GM18861 (cell line): ENCODE measurements around the gene RGS6.

ENCODE experiments used
- ATAC-seq: cut with Tn5 transposase; IDR thresholded peaks from one replicate; pipeline ENCODE4 v1.9.1; 2021; ENCODE audit not compliant: unreplicated experiment

Gene RGS6

DNA sequence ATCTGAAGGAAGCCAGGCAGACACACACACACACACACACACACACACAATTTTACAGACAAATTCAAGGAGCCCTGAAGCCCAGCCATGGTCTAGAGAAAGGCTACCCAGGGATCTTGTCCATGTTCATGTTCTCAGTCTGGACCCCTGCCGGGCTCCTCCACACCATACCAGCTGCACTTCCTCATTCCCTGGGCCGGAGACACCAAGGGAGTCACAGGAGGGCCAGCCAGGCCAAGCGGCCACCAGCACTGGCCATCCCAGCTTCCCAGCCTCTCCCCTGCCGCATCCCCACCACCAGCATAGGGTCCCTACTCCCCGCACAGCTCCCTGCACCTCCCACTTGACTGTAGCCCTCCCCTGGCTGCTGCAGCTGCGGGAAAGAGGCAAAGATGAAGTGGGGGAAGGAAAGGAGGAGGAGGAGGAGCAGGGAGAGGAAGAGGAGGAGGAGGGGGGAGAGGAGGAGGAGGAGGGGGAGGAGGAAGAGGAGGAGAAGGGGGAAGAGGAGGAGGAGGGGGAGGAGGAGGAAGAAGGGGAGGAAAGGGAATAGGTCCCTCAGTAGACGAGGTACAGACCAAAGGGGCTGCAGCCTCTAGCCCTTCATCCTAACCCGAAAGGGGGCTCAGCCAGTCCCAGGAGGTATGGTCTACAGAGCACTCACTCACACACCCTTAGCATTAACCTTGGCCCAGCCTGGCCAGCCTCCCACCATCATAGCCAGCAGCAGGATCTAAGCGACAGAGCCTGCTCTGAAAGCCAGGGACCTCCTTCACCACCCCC, 668.5 kb downstream of the RGS6 start:
- no peak for ATAC-seq

DNA sequence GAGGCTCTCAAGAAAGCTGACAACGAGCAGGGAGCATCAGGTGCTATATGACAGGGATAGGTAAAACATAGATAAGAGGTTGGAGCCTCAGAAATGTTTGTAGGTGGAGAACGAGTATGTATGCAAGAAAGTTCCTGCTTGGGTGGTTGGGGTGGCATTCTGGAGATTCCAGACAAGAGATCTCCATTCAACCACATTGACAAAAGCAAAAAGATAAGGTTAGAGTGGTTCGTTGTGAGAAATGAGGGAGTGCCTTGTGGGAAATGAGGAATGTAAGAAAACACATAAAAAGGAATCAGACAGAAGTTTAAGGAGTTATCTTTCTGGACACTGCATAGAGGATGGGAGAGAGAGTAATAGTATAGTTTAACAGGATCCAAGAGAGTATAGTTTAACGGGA, 671.4 kb downstream of the RGS6 start:
- no peak for ATAC-seq

DNA sequence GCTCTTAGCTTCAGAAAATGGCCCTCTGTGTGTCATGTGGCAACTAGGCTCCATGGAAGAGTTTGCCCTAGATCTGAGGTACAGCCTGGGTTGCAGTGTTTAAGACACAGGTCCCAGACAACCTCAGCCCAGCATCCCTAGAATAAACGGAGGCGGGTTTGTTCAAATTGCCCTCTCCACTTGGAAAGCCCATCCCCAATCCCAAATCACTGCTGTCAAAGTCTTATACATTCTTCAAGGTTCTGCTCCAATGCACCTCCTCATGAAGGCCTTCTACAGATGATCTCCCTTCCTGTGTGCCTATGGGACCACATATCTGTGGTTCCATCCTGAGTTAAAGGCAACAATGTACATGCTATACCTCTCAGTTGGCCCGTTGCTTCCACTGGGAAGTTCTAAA, 671.9 kb downstream of the RGS6 start:
- no peak for ATAC-seq

DNA sequence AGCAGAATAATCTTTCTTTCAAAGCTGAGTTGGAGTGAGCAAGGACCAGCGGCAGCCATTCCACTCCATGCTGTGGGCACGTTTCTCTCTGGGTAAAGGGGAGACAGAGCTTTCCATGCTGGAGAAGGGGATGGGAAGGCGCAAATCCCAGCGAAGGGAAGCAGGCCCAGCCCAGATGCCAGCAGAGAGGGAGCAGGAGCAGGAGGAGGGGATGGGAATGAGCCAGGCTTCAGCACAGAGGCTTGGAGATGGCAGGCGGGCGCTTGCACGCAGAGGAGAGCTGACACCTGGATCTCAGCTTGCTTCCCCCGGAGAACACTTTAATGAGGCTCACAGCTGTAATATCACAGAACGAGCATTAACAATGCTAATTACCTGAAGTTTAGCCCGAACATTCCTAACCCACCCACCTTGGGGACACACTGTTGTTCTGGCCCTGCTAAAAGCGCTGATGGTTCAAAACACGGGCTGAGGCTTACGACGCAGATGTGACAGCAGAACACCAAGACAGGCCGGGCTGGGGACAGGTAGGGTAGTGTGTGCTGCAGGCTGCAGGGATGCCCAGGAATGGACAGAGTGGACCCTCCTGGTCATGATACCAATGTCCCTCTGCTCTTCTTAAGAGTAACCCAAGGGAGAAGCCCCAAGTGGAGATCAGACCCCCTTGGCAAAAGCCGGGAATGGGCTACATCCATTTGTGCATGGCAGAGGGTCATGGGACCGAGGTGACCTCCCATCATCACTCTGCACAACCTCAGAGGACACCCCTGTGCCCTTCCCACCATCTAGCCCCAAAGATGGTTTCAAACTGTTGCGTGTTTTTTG, 673.1 kb downstream of the RGS6 start:
- no peak for ATAC-seq

DNA sequence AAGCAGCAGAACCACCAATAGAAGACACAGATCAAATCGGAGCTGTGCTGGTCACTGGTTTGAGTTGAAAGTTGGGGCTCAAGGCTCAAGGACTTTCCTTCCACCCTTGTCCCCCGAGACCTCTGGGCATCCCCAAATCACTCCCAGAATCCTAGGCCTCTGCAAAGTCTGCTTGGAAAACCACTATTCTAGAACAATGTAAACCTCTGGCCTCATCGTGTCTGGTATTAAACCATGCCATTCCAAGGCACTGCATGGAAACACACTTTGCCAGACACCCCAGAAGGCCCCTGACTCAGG, 673.6 kb downstream of the RGS6 start:
- no peak for ATAC-seq

DNA sequence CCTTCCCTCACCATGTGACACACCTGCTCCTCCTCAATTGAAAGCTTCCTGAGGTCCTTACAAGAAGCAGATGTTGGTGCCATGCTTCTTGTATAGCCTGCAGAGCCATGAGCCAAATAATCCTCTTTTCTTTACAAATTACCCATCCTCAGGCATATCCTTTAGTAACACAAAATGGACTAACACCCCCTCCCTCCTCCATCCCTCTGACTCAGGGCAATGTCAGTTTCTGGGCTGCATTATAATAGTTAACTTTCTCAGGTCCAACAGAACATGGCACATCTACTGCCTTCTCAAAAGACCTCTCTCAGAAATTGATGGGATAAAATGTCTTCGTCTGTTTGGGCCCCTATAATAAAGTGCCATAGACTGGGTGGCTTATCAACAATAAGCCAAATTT, 674.6 kb downstream of the RGS6 start:
- no peak for ATAC-seq

DNA sequence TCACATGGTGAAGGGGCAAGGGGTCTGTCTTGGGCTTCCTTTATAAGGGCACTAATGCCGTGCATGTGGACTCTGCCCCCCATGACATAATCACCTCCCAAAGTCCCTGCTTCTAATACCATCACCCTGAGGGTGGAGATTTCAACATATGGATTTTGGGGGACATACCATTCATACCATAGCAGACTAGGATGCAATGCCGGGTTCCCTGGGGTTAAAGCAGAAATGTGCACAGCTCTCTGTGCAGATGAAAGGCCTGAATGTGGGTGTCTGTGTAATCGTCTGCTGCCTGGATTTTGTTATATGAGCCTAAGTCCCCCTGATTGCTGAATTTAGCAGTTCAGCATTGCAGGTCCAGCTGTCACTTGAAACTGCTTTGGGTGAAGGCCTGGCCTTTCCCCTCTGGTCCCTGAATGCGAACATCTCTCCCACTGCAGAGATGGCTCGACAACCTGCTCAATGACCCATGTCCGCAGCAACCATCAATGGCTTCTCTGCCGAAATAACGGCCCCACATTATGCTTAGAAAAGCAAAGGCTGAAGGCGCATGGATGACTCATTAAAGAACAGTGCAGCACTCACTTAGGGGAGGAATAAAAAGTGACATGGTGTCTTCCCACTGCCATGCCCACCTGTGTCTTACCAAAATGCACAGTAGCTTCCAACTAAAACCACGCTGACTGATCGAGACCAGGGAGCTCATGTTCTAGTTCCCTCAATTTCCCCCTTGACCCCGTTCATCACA, 675.3 kb downstream of the RGS6 start:
- no peak for ATAC-seq

DNA sequence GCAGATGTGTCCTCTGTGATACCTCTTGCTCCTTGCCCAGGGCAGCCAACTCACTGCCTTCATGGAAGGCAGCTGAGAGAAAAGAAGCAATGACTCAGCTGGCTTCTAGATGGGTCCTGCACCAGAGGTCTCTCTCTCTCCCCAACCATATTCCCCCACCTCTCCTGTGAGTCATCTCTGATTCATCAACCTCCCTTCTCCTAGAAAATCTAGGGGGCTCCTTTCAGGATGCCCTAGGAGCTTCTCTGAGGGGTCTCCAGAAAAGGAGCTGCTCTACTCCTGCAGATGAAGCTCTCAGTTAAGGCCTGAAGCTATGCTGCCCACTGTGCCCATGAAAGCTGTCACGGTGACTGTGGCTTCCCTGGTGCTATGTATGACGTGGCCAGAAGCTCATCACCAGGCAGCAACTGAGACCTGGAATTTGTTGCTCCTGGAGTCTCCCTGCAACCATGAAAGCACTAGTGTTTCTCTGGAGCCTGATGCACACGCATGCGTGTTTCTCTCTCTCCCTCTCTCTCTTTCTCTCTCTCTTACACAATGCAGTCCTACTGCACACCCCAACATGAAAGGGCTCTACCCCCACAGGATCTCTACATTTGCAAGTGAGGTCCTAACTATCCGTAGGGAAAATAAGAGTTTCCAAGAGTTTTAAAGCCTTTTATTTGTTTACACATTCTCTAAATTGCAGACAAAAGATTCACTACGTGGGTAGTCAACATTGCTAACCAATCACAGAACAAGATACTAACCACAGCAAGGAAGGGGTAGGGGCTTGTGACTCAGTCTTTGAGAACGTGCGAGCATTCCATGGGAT, 676.4 kb downstream of the RGS6 start:
- no peak for ATAC-seq

DNA sequence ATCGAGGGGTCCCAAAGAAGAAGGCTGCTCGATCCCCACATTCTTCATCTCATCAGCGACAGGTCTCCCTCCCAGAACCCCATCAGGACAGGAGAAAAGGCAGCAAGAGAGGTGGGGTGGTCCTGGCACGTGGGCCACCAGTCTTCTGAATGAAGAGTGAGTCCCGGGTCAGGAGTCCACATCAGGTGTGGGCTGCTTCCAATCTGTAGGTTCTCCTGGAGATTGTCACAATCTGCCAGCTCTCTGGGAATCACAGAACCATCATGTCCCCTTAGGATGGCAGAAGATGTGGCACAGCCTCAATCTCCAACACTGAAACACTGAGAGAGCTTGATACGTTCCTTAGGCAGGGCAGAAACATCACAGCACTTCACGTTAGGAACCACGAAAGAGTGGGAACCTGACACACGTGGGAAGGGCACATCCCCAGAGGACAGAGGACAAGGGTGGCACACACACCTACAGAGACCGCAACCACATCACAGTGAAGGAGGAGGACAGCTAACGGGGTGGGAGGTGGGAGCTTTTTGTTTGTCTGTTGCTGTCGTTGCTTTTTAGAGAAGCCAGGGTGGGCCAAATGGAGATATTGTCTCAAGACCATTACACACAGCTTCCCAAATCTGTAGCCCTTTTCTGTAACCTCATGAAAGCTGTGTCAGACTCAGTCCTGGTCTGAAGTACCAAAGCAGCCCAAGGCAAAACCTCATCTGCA, 677.1 kb downstream of the RGS6 start:
- ATAC-seq, result no peak

DNA sequence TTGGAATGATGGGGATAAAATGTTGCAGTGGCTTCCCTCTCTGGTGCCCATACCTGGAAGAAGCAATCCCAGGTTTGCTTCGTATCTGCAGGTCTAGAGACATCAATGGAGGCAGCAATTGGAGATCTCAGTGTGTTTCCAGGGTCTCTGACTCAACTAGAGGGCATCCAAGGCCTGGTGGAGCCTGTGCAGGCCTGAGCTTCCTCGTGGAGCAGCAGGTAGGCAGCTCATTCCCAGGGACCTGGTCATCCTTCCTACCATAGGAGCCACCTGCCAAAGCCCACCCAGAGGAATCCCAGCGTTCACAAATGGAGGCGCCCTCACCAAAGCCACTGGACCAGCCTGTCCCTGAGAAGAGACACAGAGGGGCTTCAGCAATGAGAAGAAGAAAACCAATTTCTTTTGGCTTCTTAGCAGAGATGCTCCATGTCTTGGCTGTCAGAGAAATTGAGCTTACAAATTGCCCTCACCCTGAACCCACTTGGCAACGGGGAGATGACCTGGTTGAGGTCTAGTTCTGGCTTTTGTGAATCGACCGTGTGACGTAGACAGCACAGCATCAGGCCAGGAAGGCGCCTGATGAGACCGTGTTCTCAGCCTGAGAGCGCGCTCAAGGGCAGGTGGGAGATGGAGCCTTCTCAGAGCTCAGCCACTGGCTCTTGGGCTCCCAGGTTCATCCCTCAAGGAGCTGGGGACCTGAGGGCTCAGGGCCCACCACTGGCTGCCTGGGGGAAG, 678.0 kb downstream of the RGS6 start:
- no peak for ATAC-seq

DNA sequence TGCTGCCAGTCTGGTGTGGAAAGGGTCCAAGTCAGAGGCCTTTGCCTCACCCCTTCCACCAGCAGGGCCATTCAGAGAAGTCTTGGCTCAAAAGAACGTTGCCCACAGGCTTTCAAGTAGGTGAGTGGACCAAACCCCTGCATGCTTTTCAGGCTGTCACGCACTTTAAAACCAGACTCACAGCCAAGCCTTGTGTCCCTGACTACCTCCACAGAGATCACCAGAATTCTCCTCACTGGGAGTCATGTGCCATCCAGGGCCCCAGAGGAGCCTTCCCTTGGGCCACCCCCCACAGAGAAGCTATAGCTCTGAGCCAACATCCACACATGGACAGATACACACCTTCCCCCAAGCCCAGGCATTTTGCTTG, 678.6 kb downstream of the RGS6 start:
- no peak for ATAC-seq

DNA sequence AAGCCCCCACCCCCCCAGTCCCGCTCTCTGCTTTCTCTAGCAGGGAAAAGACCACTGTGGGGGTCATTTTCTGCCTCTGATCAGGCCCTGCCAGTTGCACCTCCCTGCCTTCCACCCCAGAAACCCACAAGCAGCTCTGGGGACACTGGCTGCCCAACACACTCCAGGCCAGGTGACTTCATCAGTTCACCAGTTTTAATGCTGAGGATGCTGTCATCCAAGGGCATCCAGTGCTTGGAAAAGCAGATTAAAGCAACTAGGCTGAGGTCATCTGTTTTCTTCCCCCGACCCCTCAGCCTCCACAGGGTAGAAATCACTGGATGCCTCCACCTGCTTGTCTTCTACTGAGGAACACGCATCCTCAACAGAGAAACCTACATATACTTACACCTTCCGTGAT, 679.3 kb downstream of the RGS6 start:
- ATAC-seq, result no peak

DNA sequence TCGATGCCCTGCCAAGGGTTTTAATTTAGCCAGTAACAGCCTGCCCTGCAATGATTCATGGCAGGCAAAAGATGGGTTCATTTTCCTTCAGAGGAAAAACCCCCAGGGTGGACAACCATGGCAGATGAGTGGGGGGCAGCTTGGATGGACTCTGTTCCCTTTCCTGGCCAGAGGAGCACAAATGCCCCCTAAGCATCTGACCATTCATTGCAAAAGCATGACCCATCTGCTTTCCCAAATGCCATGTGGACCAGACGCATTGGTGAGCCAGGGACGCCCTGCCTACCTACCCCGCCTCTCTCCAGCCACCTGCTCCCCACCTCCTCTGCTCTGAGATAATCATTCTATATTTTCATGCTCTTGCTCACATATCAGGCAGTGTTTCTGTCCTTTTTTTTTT, 679.8 kb downstream of the RGS6 start:
- ATAC-seq, result no peak

DNA sequence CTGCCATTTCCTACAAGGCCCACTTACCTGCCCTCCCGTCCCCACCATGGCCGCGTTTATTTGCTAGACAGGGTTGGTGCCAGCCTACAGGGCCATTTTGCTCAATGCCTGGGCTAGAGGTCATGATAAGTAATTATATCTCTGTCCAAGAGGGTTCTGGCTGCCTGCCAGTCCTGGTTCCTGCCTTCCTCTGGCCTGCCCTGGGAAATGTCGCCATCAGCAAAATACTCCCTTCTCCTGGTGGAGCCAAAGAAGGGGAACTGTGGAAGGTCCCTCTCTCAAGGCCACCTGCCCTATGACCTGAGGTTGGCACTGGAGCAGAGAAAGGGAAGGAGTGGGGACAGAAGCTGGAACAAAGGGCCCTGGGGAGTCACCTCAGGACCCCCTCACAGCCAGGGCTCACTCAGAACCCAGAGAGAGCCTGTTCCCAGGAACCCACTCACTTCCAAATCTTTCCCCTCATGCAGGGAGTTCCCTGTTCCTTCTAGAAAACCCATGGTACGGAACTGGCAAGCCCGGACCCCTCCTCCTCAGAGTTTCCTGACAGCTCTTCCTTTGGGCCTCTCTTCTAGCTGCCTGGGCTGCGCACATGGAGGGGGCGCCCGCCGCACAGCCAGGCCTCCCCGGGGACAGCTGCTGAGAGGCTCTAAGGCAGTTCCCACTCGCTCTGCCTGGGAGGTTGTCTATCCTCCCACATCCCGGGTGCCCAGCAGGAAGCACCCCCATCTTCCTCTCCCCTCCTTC, 681.2 kb downstream of the RGS6 start:
- no peak for ATAC-seq

DNA sequence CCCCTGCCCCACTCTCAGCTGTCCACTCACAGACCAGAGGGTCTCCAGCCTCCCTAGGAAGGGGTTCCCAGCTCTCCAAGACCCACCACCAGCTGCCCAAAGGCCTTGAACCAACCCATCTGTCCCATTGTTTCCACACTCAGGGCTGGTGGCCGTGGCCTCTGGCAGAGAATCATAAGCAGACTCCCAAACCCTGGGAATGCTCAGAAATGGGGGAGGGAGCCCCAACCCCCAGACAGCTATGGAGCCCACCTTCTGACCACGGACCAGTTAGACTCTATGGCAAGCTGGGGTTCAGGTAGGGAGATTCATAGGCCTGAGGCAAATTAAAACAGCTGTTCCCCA, 681.7 kb downstream of the RGS6 start:
- ATAC-seq, result no peak

DNA sequence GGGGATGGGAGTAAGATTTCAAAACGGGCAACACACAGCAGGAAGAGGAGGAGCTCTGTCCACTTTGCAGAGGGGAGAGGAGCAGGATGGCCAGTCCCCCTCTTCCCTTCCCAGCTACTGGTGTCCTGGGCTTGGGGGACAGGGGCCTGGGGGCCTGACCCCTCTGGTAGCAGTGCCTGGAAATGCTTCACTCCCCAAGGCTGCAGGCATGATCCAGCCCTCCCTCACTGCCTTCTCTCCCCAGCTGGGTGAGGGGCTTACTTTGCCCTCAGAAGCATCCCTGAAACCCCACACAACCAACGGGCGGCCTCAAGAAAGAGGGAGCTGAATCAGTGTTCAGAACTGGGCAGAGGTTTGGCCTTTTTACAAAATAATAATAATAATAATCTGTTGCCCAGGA, 682.1 kb downstream of the RGS6 start:
- no peak for ATAC-seq

DNA sequence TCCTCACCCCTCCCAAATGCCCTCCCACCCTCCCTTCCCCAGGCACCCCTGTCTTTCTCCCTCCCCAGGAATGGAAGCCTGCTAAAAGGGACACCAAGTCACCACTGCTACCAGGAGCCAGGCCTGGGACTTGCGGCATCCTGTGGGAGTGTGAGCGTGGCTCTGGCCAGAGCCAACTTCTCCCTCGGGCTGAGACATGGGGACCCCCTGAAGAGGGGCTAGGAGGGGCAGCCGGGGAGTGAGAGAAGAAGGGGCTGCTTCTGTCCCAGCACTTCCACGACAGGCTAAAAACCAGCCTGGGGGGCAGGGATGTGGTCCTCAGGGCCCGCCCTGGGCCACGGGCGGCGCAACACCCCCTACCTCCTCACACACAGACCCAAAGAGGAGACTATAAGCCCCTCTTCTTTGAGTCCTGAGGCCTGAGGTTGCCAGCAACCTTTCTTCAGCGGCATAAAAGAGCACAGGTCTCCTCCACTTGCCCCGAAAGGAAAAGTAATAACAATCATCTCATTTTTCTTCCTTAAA, 682.7 kb downstream of the RGS6 start:
- no peak for ATAC-seq

DNA sequence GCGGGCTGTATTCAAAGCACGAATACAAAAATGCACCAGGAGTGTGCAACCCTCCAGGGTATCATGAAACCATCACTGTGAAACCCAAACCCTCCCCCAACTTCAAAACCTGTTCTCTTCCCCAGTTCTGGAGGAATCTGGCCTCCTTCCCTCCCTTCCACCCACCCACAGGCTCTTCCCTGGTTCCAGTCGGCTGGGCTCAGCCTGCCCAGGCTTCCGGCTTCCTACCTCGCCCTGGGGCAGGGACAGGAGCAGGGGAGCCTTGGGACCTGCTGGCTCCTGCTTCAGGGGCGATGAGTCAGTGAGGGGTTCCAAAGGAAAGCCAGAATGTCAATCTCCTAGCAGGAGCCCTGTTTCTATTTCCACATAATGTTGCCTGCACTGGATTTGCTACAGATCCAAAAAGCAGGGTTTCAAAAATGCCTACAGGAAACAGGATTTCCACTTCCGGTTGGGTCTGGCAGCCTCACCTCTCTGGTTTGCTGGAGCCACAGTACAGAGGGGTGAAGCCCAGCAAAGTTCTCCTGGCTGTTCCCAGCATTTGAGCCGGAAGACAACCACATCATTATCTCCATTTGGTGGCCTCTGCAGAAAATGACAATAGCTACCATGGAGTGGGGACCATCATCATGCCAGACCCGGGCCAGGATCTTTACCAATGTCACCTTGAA, 683.4 kb downstream of the RGS6 start:
- no peak for ATAC-seq
